Left lung (tissue), 10 donors: Measurements from ENCODE around the gene KCND3. TPM values are rescaled to one million over a fixed set of nuclear protein-coding genes. Genes with fewer than 3 reads are reported as not detected.

Source experiments
- ATAC-seq: fragments of 200-7000 bp; cut with Tn5 transposase; one replicate; pipeline ENCODE4 v1.9.1; 2020; ENCODE audit warnings: moderate library complexity
- DNase-seq, 4 donors: peaks; one replicate each; pipeline ENCODE4 v3.0.0-alpha.2; 2013 to 2020
- H3K27ac ChIP-seq, 2 donors: fragments of 200-600 bp; sonication (generic) in 1 of 2; one replicate each; pipeline versions ENCODE4 v1.5.0 to v1.8.0; 2020 to 2021
- H3K27me3 ChIP-seq, 2 donors: fragments of 200-600 bp; sonication (generic) in 1 of 2; one replicate each; pipeline versions ENCODE4 v1.5.0 to v1.8.0; 2020 to 2021
- H3K36me3 ChIP-seq, 2 donors: fragments of 200-600 bp; sonication (generic) in 1 of 2; one replicate each; pipeline versions ENCODE4 v1.5.0 to v1.8.0; 2020 to 2021
- H3K4me1 ChIP-seq, 2 donors: fragments of 200-600 bp; one replicate each; pipeline ENCODE4 v1.8.0; 2021
- H3K4me3 ChIP-seq, 2 donors: fragments of 200-600 bp; sonication (generic) in 1 of 2; one replicate each; pipeline versions ENCODE4 v1.5.0 to v1.8.0; 2020 to 2021; ENCODE audit warnings: mild to moderate bottlenecking in 1 of 2
- H3K9me3 ChIP-seq, 2 donors: fragments of 200-600 bp; sonication (generic) in 1 of 2; one replicate each; pipeline versions ENCODE4 v1.5.0 to v1.8.0; 2020 to 2021
- CTCF ChIP-seq, 2 donors: fragments of 200-600 bp; sonication (generic) in 1 of 2; IDR thresholded peaks; one replicate each; pipeline versions ENCODE4 v1.5.0 to v1.8.0; 2021; ENCODE audit warnings: antibody characterized with exemption in 2 of 2
- intact Hi-C, 2 donors: fragments of 100-400 bp; cut with DNase I; formaldehyde crosslinking; loops; one replicate each; pipeline versions ENCODE4 v1.11.2 to v1.14.2; 2022
- polyA plus RNA-seq, 6 donors: library from polyadenylated mRNA; unstranded; fragments of 120-200 nt; gene quantifications; one replicate each; pipeline ENCODE4 v1.2.1, GENCODE V29; 2013; ENCODE audit not compliant: insufficient read length in 6 of 6
- total RNA-seq, 2 donors: library from RNA; stranded (reverse); fragmentation: NEBNext Ultra II Directional; extraction: Animal tissue kit (Norgen Biotek cat#: 25700); gene quantifications; one replicate each; pipeline ENCODE4 v1.2.1, GENCODE V29; 2021
- donor health status: DM: no; HTN: yes; CAD: no.
- donor health status: DM: no; HTN: no; CAD: no.

Gene KCND3
- total and polyA plus RNA-seq, 8 donors = 0.32 to 10.2 (median 0.58) TPM

DNA sequence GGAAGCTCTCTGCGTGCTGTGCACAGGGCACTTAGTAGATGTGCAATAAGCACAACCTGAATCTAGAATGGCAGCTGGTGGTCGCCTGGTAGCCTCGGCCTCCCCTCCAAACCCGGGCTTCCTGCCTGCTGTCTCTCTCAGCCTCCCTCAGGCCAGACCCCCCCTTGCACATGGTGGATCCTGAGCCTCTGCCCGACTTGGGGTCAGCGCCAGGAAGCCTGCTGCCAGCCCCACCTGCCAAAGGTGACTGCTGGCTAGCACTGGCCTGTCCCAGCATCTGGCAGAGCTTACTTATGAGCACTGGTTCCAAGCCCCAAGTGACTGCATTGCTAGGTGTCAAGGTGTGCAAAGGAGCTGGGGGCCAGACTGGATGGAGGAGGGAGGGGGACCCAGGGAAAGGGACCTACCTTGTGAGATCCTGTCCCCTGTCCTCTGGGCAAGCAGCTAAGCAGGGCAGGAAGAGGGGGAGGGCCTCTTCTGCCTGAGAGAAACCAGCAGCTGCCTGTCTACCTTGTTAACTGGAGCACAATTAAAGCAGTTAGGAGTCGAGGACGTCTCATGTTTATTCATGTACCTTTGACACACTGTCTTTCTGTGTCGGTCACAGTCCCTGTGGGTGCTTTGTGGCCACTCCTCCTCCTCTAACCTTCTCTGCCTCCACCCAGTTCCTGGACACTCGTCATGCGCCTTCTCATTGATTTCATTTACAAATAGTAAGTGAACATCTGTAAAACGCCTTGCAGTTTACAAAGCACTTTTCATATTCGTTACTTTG, 132.9 kb downstream of the KCND3 start:
- TF ChIP-seq CTCF (IDR thresholded peaks at IDR 0.05) = no peak
- Histone ChIP-seq H3K9me3 (no peaks in the 10 kb centered on the region), H3K27ac (no peak overlapping the region), H3K27me3 (peaks cover 0 to 21% of the 10 kb centered on the region in 2 donors), H3K4me1 (no peaks in the 10 kb centered on the region), H3K36me3 (no peaks in the 10 kb centered on the region), H3K4me3 (no peak overlapping the region)
- intact Hi-C loops = no loop called here
- DNase-seq (no peak), ATAC-seq (no peak)

DNA sequence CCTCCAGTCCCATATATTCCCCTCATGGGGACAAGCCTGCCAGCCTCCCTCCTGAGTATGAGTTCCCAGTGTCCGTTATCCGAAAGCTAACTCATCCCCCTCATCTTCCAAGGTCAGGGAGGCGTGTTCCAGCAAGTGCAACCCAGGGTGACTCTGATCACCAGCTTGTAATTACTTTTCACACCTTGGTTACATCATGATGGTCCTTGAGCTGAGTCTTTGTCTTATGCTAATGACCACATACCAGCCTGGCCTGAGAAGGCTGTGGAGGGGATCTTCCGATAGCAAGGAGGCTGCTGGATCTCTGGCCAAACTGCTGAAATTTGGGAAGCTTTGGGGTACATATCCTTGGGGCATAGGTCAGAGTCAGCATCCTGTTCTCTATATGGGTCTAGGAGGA, 134.2 kb downstream of the KCND3 start:
- Histone ChIP-seq H3K27me3 (peaks cover 0 to 23% of the 10 kb centered on the region in 2 donors), H3K9me3 (no peaks in the 10 kb centered on the region), H3K4me3 (no peak overlapping the region), H3K4me1 (no peaks in the 10 kb centered on the region), H3K36me3 (no peaks in the 10 kb centered on the region), H3K27ac (no peak overlapping the region)
- ATAC-seq (no peak), DNase-seq (no peak)
- intact Hi-C loops = no loop called here
- TF ChIP-seq CTCF (IDR thresholded peaks at IDR 0.05) = no peak

- H3K4me3 ChIP-seq = no peak overlapping the region
- intact Hi-C loops = no loop called here
- H3K9me3 ChIP-seq = no peaks in the 10 kb centered on the region
- no peak for TF ChIP-seq CTCF (IDR thresholded peaks at IDR 0.05)
- DNase-seq (peak in 1 of 4 donors; percentile 43), ATAC-seq (no peak)
- H3K27me3 ChIP-seq = peaks cover 0 to 16% of the 10 kb centered on the region in 2 donors
- no peaks in the 10 kb centered on the region for H3K36me3 ChIP-seq
- no peaks in the 10 kb centered on the region for H3K4me1 ChIP-seq
- H3K27ac ChIP-seq = no peak overlapping the region
These were observed 137.2 kb downstream of the KCND3 start for GRCh38 chr1:111852261-111852721.

DNA sequence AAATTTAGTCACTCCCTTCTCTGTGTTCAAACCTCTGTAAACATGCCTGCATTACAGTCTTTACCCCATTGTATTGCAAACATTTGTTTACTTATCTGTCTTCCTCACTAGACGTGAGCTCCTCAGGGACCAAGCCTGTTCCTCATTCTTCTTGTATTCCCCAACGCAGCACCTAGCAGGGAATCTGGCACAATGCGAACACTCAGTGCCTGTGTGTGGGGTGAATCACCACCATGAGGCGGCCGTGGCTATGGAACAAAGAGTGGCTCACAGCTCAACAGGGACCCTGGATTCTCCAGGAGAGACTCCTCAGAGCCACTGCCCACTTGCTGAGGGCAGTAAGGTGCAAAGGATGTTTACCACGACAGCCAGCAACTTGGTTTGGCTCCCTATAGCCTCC, 137.9 kb downstream of the KCND3 start:
- intact Hi-C loops = no loop called here
- Histone ChIP-seq H3K27me3 (peaks cover 0 to 9% of the 10 kb centered on the region in 2 donors), H3K27ac (no peak overlapping the region), H3K9me3 (no peaks in the 10 kb centered on the region), H3K4me3 (no peak overlapping the region), H3K36me3 (no peaks in the 10 kb centered on the region), H3K4me1 (no peaks in the 10 kb centered on the region)
- ATAC-seq (no peak), DNase-seq (no peak)
- no peak for TF ChIP-seq CTCF (IDR thresholded peaks at IDR 0.05)

DNA sequence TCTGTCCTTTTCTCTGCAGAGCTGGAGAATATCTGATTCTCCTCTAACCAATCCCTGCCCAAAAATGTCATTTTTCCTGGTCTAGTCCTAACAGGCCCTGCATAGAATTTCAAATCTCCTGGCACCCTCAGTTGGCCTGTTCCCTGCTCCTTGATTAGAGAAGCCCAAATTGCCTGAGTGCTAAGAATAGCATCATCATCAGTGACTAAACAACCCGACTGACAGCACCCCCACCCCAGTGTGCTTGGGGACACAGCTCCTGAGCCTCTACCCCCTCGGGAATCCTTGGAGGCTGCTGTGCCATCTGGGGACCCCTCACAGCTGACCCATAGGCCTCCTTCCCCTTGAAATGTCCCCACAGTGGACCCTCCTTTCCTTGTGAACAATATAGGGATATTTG, 139.4 kb downstream of the KCND3 start:
- Histone ChIP-seq H3K27me3 (peaks cover 0 to 5% of the 10 kb centered on the region in 2 donors), H3K27ac (no peak overlapping the region), H3K9me3 (no peaks in the 10 kb centered on the region), H3K4me1 (no peaks in the 10 kb centered on the region), H3K36me3 (no peaks in the 10 kb centered on the region), H3K4me3 (no peak overlapping the region)
- DNase-seq (no peak), ATAC-seq (no peak)
- intact Hi-C loops = no loop called here
- no peak for TF ChIP-seq CTCF (IDR thresholded peaks at IDR 0.05)
